Measurements from ENCODE around the gene ACOD1.
"Not testable (repeated sequence)": the region's sequence is repeated elsewhere in the genome, so short reads cannot be mapped to it uniquely, and the experiment has no call there.

ACOD1 gene

GRCh38 chr13:76948149-76948548, at the start of gene ACOD1:
Gene ACOD1 (plus strand): TSS chr13:76948511. CDS start chr13:76948559, 48 bp downstream.
- DNase-seq: no peak

- DNase-seq: not testable (repeated sequence)
Measured at GRCh38 chr13:76899066-76899465, 49.2 kb upstream of the ACOD1 start.

- peak; percentile 73 for DNase-seq
Measured at GRCh38 chr13:76903544-76904162, 44.7 kb upstream of the ACOD1 start.

GRCh38 chr13:76904507-76904906, 43.8 kb upstream of the ACOD1 start:
- DNase-seq: no peak

- no peak for DNase-seq
Measured at GRCh38 chr13:76912476-76912875, 35.8 kb upstream of the ACOD1 start.

- DNase-seq: no peak
Measured at GRCh38 chr13:76913898-76914297, 34.4 kb upstream of the ACOD1 start.

GRCh38 chr13:76917095-76917494, 31.2 kb upstream of the ACOD1 start:
- no peak for DNase-seq

GRCh38 chr13:76917755-76918481, 30.4 kb upstream of the ACOD1 start:
- not testable (repeated sequence) for DNase-seq

- DNase-seq: no peak
Measured at GRCh38 chr13:76921516-76921915, 26.8 kb upstream of the ACOD1 start.

- DNase-seq: no peak
Measured at GRCh38 chr13:76925115-76925514, 23.2 kb upstream of the ACOD1 start.

- no peak for DNase-seq
Measured at GRCh38 chr13:76927955-76928354, 20.4 kb upstream of the ACOD1 start.

- DNase-seq: no peak
Measured at GRCh38 chr13:76928456-76928855, 19.9 kb upstream of the ACOD1 start.

- no peak for DNase-seq
Measured at GRCh38 chr13:76929320-76929719, 19.0 kb upstream of the ACOD1 start.

- DNase-seq: no peak
Measured at GRCh38 chr13:76929851-76930374, 18.4 kb upstream of the ACOD1 start.

GRCh38 chr13:76932076-76932475, 16.2 kb upstream of the ACOD1 start:
- DNase-seq: no peak

- no peak for DNase-seq
Measured at GRCh38 chr13:76934671-76935070, 13.6 kb upstream of the ACOD1 start.

- DNase-seq: no peak
Measured at GRCh38 chr13:76936763-76937162, 11.5 kb upstream of the ACOD1 start.

GRCh38 chr13:76937281-76937820, 11.0 kb upstream of the ACOD1 start:
- no peak for DNase-seq

GRCh38 chr13:76939215-76939614, 9.1 kb upstream of the ACOD1 start:
- no peak for DNase-seq

GRCh38 chr13:76942363-76942762, 5.9 kb upstream of the ACOD1 start:
- DNase-seq: no peak

GRCh38 chr13:76943646-76944045, 4.7 kb upstream of the ACOD1 start:
- DNase-seq: no peak

- DNase-seq: no peak
Measured at GRCh38 chr13:76944456-76944855, 3.9 kb upstream of the ACOD1 start.

- DNase-seq: no peak
Measured at GRCh38 chr13:76950101-76950500, 1.8 kb downstream of the ACOD1 start.

- DNase-seq: no peak
Measured at GRCh38 chr13:76953968-76954367, 5.7 kb downstream of the ACOD1 start.

Measured in NCI-H1694 treated with DMSO at 0.1 percent for 48 hours (cell line).